Raji (cell line): Measurements from ENCODE around the gene SPNS3.

Source experiments
- POLR2A ChIP-seq: IDR thresholded peaks from 2 replicates; pipeline ENCODE4 v1.6.1; 2011; ENCODE audit warnings: low read depth, low read length, control low read depth; ENCODE audit not compliant: insufficient read depth

SPNS3 gene

DNA sequence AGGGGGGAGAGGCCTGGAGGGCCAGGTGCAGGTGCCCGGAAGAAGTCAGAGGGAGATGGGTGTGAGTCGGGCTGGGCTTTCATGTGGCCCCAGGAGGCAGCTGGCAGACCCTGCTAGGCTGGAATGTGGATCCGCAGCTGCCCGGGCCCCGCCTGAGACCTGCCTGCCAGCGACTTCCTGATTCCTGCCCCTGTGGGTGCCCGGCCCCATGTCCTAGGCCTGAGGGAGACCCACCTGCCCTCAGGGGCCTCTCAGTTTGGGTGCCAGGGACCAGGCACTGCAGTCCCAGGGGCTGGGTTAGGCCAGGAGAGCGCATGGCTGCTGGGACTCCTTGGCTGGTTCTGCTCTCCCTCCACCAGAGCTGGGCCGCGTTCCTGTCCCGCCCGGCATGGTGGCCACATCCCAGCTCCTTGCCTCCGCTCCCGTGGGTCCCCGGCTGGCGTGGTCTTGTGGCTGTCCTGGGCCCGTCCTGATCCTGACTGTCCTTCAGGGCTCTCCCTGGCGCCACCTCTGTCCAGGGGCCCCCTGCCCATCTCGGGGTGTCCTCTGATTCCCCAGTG lies 42.9 kb downstream of the SPNS3 start:
- no peak for TF ChIP-seq POLR2A

DNA sequence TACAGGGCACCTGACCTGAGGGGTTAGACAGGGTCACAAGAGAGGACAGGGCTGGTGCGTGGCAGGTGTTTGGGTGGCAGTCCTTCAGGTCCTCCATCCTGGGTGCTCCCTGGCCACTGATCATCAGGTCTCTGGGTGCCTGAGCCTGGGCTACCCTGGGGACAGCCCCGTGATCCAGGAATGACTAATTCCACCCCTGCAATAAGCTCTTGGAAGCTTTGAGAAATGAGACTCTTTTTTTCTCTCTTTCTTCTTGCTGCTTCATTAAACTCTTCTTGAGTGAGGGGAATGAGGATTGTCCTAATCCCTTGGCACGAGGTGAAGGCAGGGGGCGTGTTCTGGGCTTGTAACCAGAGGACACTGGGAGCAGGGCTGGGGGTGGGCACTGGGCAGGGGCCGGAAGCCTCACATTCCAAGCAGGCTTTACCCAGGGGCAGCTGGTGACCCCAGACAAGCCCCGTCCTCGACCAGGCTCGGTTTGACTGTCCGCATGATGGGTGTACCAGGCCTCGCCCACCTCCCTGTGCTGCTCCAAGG lies 43.6 kb downstream of the SPNS3 start:
- TF ChIP-seq POLR2A: no peak

DNA sequence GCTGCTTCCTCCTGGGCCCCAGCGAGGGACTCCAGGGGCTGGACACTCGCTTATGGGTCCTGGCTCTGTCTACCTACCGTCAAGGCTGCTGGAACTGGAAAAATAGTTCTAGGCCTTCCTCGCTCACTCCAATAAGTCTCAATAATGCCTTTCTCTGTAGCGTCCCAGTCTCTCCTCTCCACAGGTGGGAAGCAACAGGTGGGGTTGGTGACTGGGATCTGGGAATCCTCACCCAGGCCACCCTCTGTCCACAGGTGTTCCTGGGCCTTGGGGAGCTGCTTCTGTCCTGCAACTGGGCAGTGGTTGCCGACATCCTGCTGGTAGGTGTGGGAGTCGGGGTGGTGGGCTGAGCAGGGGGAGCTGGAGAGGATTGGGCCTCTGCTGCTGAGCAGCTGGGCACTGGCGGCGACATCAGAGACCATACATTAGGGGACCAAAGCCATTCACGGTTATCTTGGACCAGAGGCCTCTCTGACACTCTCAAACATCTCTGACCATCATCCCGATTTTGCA lies 44.6 kb downstream of the SPNS3 start:
- TF ChIP-seq POLR2A: no peak

- no peak for TF ChIP-seq POLR2A
These were observed 45.7 kb downstream of the SPNS3 start for GRCh38 chr17:4479340-4479981.

DNA sequence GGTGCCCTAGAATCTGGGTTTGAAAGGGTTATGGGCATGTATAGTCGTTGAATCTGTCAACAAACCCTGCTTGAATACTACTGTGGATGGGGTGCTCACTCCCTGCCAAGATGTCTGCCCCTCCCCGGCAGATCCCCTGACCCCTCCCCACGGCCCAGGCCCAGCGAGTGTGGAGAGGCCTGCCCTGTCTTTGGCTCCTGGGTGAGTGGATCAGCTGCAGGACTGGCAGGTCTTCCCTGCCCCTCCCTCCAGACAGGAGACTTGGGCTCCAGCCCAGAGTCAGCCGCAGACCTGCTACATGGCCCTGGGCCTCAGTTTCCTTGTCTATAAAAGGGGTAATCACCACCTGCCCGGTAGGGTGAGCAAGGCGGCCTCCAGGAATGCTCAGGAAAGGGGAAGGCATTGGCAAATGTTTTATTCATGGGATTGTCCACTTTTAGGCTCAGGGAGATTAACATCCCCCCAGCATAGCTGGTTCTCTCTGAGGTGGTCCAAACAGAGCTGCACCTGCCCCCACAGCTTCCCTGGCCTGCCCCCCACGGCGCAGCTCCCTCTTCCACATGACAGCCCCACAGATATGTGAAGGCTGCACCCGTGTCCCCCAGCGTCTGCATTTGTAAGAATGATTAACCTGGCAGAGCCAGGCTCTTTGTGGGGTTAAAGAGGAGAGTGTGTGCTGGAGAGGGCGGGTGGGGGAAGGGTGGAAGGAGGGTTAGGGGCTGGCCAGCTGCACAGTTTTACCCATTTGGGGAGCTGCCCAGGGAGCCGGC lies 46.4 kb downstream of the SPNS3 start:
- no peak for TF ChIP-seq POLR2A

- TF ChIP-seq POLR2A: no peak
These were observed 47.5 kb downstream of the SPNS3 start for GRCh38 chr17:4480929-4481898.

DNA sequence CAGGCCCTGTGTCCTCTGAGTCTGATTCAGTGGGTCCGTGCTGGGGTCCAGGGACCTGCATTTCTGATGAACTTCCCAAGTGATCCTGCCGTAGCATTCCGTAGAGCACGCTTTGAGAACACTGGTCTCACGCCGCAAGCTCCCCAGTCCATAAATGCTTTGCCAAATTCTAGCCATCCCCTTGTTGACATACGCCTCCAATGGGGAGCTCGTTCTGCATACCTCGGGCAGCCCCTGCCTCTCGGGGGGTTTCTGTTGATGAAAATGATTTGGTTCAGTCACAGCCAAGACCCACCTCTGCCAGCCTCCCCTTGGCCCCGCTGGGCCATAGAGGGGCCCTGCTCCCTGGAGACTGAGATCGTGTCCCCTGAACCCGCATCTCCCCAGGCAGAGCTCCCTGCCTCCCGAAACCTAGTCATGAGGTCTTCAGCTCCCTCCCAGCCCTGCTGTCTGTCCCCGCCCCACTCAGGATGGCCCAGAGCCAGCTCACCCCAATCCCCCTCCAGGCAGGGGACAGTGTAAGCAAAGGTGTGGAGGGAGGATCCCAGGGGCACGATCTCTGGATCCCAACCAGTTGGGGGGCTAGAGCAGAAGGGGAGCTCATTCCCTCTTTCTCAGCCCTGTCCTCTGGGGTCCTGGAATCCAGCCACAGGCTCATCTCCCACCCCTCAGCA lies 48.7 kb downstream of the SPNS3 start:
- no peak for TF ChIP-seq POLR2A

DNA sequence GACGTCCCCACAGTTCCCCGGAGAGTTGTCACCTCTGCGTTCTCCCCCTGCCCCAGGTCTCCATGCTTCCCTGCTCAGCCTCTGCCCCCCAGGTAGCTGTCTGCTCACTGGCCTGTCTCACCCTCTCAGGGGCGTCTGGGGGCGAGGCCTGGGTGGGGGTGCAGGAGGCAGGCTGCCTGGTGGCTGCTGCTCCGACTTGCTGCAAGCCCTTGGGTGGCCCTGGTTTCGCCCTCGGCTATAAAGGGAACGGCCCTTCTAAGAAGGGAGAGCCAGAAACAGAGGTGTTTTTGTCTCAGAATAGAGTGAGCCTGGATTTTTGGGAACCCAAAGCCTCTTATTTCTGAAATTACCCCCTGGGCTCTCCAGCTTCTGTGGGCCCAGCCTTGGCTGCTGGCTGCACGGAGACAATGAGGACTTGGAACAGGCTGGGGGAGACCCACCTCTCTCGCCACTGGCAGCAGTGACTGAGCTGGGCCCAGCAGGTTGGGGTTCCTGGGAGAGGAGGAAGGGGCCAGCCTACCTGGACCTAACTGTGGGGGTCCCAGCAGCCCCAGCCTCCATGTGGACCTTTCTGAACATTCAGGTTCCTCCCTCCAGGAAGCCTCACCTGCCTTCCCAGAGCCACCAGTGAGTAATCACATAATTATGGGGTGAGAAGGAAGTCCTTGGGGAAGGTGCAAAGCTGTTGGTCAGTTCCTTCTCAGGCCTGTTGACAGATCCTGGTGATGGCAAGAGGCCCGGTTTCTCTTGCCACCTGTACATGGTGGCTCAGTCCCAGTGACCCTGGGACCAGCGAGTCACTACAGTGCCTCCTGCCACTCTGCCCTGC lies 49.5 kb downstream of the SPNS3 start:
- no peak for TF ChIP-seq POLR2A

DNA sequence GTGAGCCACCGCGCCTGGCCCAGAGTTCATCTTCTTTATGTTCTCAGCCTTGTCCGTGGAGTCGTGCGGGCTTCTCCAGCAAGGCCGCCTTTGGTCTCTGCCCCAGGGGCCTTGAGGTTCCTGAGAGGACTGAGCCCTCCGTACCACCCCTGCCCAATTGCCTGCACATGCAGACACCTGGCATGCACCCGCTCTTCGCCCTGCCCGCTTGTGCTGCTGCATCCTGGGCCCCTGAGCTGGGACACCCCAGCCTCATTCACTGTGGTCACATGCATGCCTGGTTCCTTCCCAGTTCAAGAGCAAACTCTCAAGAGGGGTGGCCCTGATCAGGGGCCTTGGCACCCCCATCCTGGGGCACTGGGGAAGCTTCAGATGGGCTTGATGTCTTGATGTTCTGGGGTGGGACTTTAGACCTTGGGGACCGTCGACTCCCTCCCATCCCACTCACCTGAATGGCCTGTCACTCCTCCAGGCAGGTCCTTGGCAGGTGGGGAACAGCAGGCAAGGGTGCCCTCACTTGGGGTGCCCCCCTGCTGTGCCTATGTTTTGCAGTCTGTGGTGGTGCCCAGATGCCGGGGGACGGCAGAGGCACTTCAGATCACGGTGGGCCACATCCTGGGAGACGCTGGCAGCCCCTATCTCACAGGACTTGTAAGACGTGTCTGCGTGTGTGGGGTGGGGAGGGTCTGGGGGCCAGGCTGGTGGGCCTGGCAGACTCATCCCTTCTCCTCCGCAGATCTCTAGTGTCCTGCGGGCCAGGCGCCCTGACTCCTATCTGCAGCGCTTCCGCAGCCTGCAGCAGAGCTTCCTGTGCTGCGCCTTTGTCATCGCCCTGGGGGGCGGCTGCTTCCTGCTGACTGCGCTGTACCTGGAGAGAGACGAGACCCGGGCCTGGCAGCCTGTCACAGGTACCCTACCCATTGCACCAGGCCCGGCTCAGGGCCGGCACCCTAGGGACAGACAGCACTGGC lies 52.2 kb downstream of the SPNS3 start:
- TF ChIP-seq POLR2A: no peak

GRCh38 chr17:4487296-4487695 lies 53.6 kb downstream of the SPNS3 start:
- no peak for TF ChIP-seq POLR2A

DNA sequence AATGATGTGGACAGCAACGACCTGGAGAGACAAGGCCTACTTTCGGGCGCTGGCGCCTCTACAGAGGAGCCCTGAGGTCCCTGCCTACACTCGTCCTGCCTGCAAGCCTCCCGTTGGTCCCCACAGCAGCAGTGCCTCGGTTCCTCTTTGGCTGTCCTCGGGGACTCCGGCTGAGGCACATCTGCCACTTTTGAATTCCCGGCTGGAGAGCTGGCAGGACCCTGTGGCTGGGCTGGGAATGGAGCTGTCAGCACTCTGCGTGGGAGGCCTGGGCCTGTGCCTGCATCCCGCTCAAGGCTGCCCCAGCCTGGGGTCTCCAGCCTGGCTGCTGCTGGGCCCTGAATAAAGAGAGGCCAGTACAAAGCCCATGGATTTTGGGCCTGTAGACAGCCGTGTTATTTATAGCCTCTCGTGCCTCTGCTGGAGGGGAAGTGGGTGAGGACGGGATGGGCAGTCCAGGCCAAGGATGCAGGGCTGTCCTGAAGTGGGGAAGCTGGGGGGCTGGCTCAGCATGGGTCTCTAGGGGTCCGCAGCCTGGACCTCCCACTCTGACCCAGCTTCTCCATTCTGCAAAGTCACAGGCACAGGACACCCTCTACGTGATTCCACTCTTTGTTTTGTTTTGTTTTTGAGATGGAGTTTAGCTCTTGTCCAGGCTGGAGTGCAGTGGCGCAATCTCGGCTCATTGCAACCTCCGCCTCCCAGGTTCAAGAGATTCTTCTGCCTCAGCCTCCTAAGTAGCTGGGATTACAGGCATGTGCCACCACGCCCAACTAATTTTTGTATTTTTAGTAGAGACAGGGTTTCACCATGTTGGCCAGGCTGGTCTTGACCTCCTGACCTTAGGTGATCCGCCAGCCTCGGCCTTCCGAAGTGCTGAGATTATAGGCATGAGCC lies 54.3 kb downstream of the SPNS3 start:
- TF ChIP-seq POLR2A: no peak

- TF ChIP-seq POLR2A: no peak
These were observed 55.4 kb downstream of the SPNS3 start for GRCh38 chr17:4488989-4489595.
